ENCODE measurements around the gene PTPRD. TPM values are rescaled to one million over a fixed set of nuclear protein-coding genes. Genes with fewer than 3 reads are reported as not detected.

The PTPRD gene
- total RNA-seq, 1 experiment from 2014 or later, result not detected

DNA sequence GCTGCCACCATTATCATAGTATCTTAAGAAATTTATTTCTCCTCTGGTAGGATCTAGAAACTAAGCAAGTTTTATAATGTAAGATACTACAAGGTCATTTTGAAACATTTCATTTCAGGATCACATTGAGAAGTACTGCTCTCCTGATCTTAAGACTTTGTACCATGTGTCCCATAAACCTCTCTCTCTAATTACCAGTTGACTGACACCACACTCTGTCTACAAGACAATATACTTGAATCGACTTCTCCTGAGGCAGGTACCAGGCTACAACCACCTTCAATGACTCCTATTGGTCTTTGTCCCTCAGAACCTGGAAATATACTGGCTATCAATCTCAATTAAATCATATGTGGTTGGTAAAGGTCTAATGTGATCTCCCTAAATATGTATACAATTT is 597.0 kb downstream of the PTPRD start:
- Histone ChIP-seq H3K27ac (ENCODE audit: low read length) (no peak overlapping the region), H3K4me3 (ENCODE audit: low read depth in 2 of 2, low read length in 2 of 2) (no peak overlapping the region), H3K36me3 (ENCODE audit: control insufficient read depth, insufficient read depth, low read length) (no peaks in the 10 kb centered on the region), H3K27me3 (ENCODE audit: control insufficient read depth, insufficient read depth, low read length) (no peaks in the 10 kb centered on the region), H3K9me3 (ENCODE audit: control insufficient read depth, insufficient read depth, low read depth, low read length) (no peaks in the 10 kb centered on the region), H3K4me1 (ENCODE audit: control insufficient read depth, insufficient read depth, low read length) (no peaks in the 10 kb centered on the region)
- in situ Hi-C loops (cut with HindIII; ENCODE audit: low pct_unique_long_range_greater_than_20kb, low sequenced_read_pairs) (no loop called here), intact Hi-C loops (cut with micrococcal nuclease; ENCODE audit: unreplicated experiment) (no loop called here)
- TF ChIP-seq, protein P1, sequence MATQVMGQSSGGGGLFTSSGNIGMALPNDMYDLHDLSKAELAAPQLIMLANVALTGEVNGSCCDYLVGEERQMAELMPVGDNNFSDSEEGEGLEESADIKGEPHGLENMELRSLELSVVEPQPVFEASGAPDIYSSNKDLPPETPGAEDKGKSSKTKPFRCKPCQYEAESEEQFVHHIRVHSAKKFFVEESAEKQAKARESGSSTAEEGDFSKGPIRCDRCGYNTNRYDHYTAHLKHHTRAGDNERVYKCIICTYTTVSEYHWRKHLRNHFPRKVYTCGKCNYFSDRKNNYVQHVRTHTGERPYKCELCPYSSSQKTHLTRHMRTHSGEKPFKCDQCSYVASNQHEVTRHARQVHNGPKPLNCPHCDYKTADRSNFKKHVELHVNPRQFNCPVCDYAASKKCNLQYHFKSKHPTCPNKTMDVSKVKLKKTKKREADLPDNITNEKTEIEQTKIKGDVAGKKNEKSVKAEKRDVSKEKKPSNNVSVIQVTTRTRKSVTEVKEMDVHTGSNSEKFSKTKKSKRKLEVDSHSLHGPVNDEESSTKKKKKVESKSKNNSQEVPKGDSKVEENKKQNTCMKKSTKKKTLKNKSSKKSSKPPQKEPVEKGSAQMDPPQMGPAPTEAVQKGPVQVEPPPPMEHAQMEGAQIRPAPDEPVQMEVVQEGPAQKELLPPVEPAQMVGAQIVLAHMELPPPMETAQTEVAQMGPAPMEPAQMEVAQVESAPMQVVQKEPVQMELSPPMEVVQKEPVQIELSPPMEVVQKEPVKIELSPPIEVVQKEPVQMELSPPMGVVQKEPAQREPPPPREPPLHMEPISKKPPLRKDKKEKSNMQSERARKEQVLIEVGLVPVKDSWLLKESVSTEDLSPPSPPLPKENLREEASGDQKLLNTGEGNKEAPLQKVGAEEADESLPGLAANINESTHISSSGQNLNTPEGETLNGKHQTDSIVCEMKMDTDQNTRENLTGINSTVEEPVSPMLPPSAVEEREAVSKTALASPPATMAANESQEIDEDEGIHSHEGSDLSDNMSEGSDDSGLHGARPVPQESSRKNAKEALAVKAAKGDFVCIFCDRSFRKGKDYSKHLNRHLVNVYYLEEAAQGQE (IDR thresholded peaks at IDR 0.05; ENCODE audit: insufficient read depth in 1 of 2, low read depth in 2 of 2, low read length in 1 of 2), result no peak
- TF ChIP-seq SIN3A (IDR thresholded peaks at IDR 0.05; ENCODE audit: borderline replicate concordance, insufficient read depth, low read depth, low read length) (no peak), CTCF (IDR thresholded peaks at IDR 0.05) (no peak), POLR2AphosphoS5 (IDR thresholded peaks at IDR 0.05; ENCODE audit: low read depth, low read length) (no peak), TCF7L2 (IDR thresholded peaks at IDR 0.05; ENCODE audit: low read depth, low read length) (no peak)
- BruUV-seq (replicated peaks), result no TSS peak
- POLR2A ChIA-PET, result no interaction called here
- CTCF ChIA-PET, result interaction anchor here (0.6 kb wide), 1 partner anchor 73 kb away, joined by 3 read pairs; no protein-coding TSS in a partner anchor
- ATAC-seq (no peak), DNase-seq (ENCODE audit: low read depth, low spot score) (no peak)

DNA sequence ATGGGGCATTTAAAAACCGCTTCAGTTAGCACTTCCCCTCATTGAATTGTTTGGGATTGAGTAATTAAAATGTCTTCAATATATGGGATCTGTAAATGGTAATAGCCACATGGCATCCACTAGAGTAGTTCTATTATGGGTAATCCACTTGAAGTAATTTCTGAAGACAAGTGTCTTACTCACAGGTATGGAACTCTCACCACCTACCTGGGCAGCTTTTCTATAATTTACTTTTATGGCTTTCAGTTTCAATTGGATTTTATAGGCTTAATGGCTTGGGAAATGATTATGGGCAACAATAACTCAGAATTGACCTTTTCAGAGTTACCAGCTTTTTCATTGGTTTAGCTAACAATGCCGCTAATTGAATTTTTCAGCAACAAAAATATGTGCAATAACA is 597.9 kb downstream of the PTPRD start:
- intact Hi-C loops (cut with micrococcal nuclease; ENCODE audit: unreplicated experiment) (no loop called here), in situ Hi-C loops (cut with HindIII; ENCODE audit: low pct_unique_long_range_greater_than_20kb, low sequenced_read_pairs) (no loop called here)
- no peak for TF ChIP-seq POLR2AphosphoS5 (IDR thresholded peaks at IDR 0.05; ENCODE audit: low read depth, low read length)
- no peak for ATAC-seq
- H3K27me3 ChIP-seq (ENCODE audit: control insufficient read depth, insufficient read depth, low read length), result no peaks in the 10 kb centered on the region
- no peak for DNase-seq (ENCODE audit: low read depth, low spot score)
- no peak overlapping the region for H3K4me3 ChIP-seq (ENCODE audit: low read depth in 2 of 2, low read length in 2 of 2)
- no TSS peak for BruUV-seq (replicated peaks)
- ChIA-PET CTCF (no interaction called here), POLR2A (no interaction called here)
- H3K27ac ChIP-seq (ENCODE audit: low read length), result no peak overlapping the region
- H3K36me3 ChIP-seq (ENCODE audit: control insufficient read depth, insufficient read depth, low read length), result no peaks in the 10 kb centered on the region
- H3K4me1 ChIP-seq (ENCODE audit: control insufficient read depth, insufficient read depth, low read length), result no peaks in the 10 kb centered on the region
- H3K9me3 ChIP-seq (ENCODE audit: control insufficient read depth, insufficient read depth, low read depth, low read length), result no peaks in the 10 kb centered on the region

DNA sequence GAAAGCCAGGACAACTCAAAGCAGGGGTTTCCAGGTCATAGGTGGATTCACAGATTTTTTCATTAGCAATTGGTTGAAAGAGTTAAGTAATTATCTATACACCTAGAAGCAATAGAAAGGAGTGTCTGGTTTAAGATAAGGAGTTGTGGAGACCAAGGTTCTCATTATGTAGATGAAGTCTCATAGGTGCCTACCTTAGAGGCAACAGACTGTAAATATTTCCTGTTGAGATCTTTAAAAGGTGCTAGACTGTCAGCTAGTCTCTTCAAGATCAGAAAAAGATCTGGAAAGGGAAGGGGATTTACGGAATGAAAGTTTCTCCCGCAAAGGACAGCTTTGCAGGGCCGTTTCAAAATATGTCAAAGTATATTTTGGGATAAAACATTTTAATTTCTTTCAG is 603.4 kb downstream of the PTPRD start:
- intact Hi-C loops (cut with micrococcal nuclease; ENCODE audit: unreplicated experiment), result no loop called here
- no peaks in the 10 kb centered on the region for H3K9me3 ChIP-seq (ENCODE audit: control insufficient read depth, insufficient read depth, low read depth, low read length)
- H3K4me3 ChIP-seq (ENCODE audit: low read depth in 2 of 2, low read length in 2 of 2), result no peak overlapping the region
- H3K27ac ChIP-seq (ENCODE audit: low read length), result no peak overlapping the region
- DNase-seq (ENCODE audit: low read depth, low spot score), result no peak
- TF ChIP-seq TCF7L2 (IDR thresholded peaks at IDR 0.05; ENCODE audit: low read depth, low read length) (no peak), POLR2AphosphoS5 (IDR thresholded peaks at IDR 0.05; ENCODE audit: low read depth, low read length) (no peak), SIN3A (IDR thresholded peaks at IDR 0.05; ENCODE audit: borderline replicate concordance, insufficient read depth, low read depth, low read length) (no peak), CTCF (IDR thresholded peaks at IDR 0.05) (no peak)
- TF ChIP-seq, protein P1 (IDR thresholded peaks at IDR 0.05; ENCODE audit: insufficient read depth in 1 of 2, low read depth in 2 of 2, low read length in 1 of 2), result no peak
- in situ Hi-C loops (cut with HindIII; ENCODE audit: low pct_unique_long_range_greater_than_20kb, low sequenced_read_pairs), result no loop called here
- ChIA-PET CTCF (no interaction called here), POLR2A (no interaction called here)
- no peaks in the 10 kb centered on the region for H3K36me3 ChIP-seq (ENCODE audit: control insufficient read depth, insufficient read depth, low read length)
- ATAC-seq, result no peak
- no peaks in the 10 kb centered on the region for H3K4me1 ChIP-seq (ENCODE audit: control insufficient read depth, insufficient read depth, low read length)
- H3K27me3 ChIP-seq (ENCODE audit: control insufficient read depth, insufficient read depth, low read length), result no peaks in the 10 kb centered on the region
- BruUV-seq (replicated peaks), result no TSS peak
